ENCODE data around the gene CUEDC1.

CUEDC1 gene

GRCh38 chr17:57945996-57946797, 9.0 kb downstream of the CUEDC1 start:
- Mint-ChIP-seq H3K27me3 (peaks cover 51% of the 10 kb centered on the region), H3K27ac (no peak overlapping the region), H3K4me3 (peak overlapping the region; percentile 44), H3K4me1 (peaks cover 42% of the 10 kb centered on the region), H3K9me3 (no peaks in the 10 kb centered on the region), H3K36me3 (no peaks in the 10 kb centered on the region)
- CTCF ChIA-PET = interaction anchor here (0.7 to 1.0 kb wide), 2 partner anchors 41 to 61 kb away, joined by 3 to 4 read pairs; no protein-coding TSS in a partner anchor
- DNase-seq = no peak

- peaks cover 62% of the 10 kb centered on the region for H3K27me3 Mint-ChIP-seq
- DNase-seq = no peak
- H3K9me3 Mint-ChIP-seq = no peaks in the 10 kb centered on the region
- H3K4me3 Mint-ChIP-seq = no peak overlapping the region
- H3K36me3 Mint-ChIP-seq = no peaks in the 10 kb centered on the region
- CTCF ChIA-PET = no interaction called here
- H3K4me1 Mint-ChIP-seq = peaks cover 35% of the 10 kb centered on the region
- no peak overlapping the region for H3K27ac Mint-ChIP-seq
These were observed 10.3 kb downstream of the CUEDC1 start for GRCh38 chr17:57944908-57945307.

- CTCF ChIA-PET = interaction anchor here (0.6 kb wide), 1 partner anchor 704 kb away, joined by 4 read pairs; no protein-coding TSS in a partner anchor
- peaks cover 73% of the 10 kb centered on the region for H3K27me3 Mint-ChIP-seq
- DNase-seq = no peak
These were observed 11.6 kb downstream of the CUEDC1 start for GRCh38 chr17:57943645-57944044.

GRCh38 chr17:57943140-57943539, 12.1 kb downstream of the CUEDC1 start:
- Mint-ChIP-seq H3K27me3 (peaks cover 69% of the 10 kb centered on the region), H3K27ac (no peak overlapping the region), H3K4me3 (no peak overlapping the region), H3K4me1 (peaks cover 23% of the 10 kb centered on the region), H3K9me3 (no peaks in the 10 kb centered on the region), H3K36me3 (no peaks in the 10 kb centered on the region)
- CTCF ChIA-PET = no interaction called here
- no peak for DNase-seq

More at GRCh38 chr17:57943645-57944044, 11.6 kb downstream of the CUEDC1 start:
- no peaks in the 10 kb centered on the region for H3K36me3 Mint-ChIP-seq
- peaks cover 28% of the 10 kb centered on the region for H3K4me1 Mint-ChIP-seq
- no peak overlapping the region for H3K27ac Mint-ChIP-seq
- H3K4me3 Mint-ChIP-seq = no peak overlapping the region
- no peaks in the 10 kb centered on the region for H3K9me3 Mint-ChIP-seq

GRCh38 chr17:57941384-57942370, 13.5 kb downstream of the CUEDC1 start:
- Mint-ChIP-seq H3K4me1 (peaks cover 14% of the 10 kb centered on the region), H3K27me3 (peaks cover 65% of the 10 kb centered on the region), H3K4me3 (no peak overlapping the region), H3K27ac (no peak overlapping the region), H3K9me3 (no peaks in the 10 kb centered on the region), H3K36me3 (no peaks in the 10 kb centered on the region)
- DNase-seq = no peak
- CTCF ChIA-PET = no interaction called here

- H3K4me1 Mint-ChIP-seq = peaks cover 8% of the 10 kb centered on the region
- peaks cover 61% of the 10 kb centered on the region for H3K27me3 Mint-ChIP-seq
- DNase-seq = no peak
- CTCF ChIA-PET = no interaction called here
- no peaks in the 10 kb centered on the region for H3K9me3 Mint-ChIP-seq
- no peak overlapping the region for H3K4me3 Mint-ChIP-seq
- no peaks in the 10 kb centered on the region for H3K36me3 Mint-ChIP-seq
- H3K27ac Mint-ChIP-seq = no peak overlapping the region
These were observed 14.4 kb downstream of the CUEDC1 start for GRCh38 chr17:57940653-57941329.

GRCh38 chr17:57940231-57940630, 15.0 kb downstream of the CUEDC1 start:
- Mint-ChIP-seq H3K4me1 (peaks cover 8% of the 10 kb centered on the region), H3K27ac (no peak overlapping the region), H3K9me3 (no peaks in the 10 kb centered on the region), H3K4me3 (no peak overlapping the region), H3K27me3 (peaks cover 65% of the 10 kb centered on the region), H3K36me3 (no peaks in the 10 kb centered on the region)
- CTCF ChIA-PET = interaction anchor here (0.9 to 1.1 kb wide), 2 partner anchors 10 to 48 kb away, joined by 3 to 5 read pairs; no protein-coding TSS in a partner anchor
- DNase-seq = no peak

GRCh38 chr17:57939797-57940196, 15.4 kb downstream of the CUEDC1 start:
- CTCF ChIA-PET = interaction anchor here (0.9 to 1.4 kb wide), 3 partner anchors 10 to 49 kb away, joined by 3 to 5 read pairs (median 3); no protein-coding TSS in a partner anchor
- H3K9me3 Mint-ChIP-seq = no peaks in the 10 kb centered on the region
- H3K27ac Mint-ChIP-seq = no peak overlapping the region
- H3K4me3 Mint-ChIP-seq = no peak overlapping the region
- H3K36me3 Mint-ChIP-seq = no peaks in the 10 kb centered on the region
- H3K4me1 Mint-ChIP-seq = peaks cover 8% of the 10 kb centered on the region
- peak; percentile 38 for DNase-seq
- peaks cover 62% of the 10 kb centered on the region for H3K27me3 Mint-ChIP-seq

- CTCF ChIA-PET = interaction anchor here (1.2 to 1.5 kb wide), 2 partner anchors 30 to 173 kb away, joined by 3 read pairs; no protein-coding TSS in a partner anchor
- Mint-ChIP-seq H3K27me3 (peaks cover 58% of the 10 kb centered on the region), H3K36me3 (no peaks in the 10 kb centered on the region), H3K9me3 (no peaks in the 10 kb centered on the region), H3K4me1 (peaks cover 8% of the 10 kb centered on the region), H3K27ac (no peak overlapping the region), H3K4me3 (no peak overlapping the region)
- no peak for DNase-seq
These were observed 17.1 kb downstream of the CUEDC1 start for GRCh38 chr17:57938061-57938502.

- H3K4me3 Mint-ChIP-seq = no peak overlapping the region
- no peaks in the 10 kb centered on the region for H3K36me3 Mint-ChIP-seq
- no peaks in the 10 kb centered on the region for H3K9me3 Mint-ChIP-seq
- no peak overlapping the region for H3K27ac Mint-ChIP-seq
- DNase-seq = no peak
- peaks cover 60% of the 10 kb centered on the region for H3K27me3 Mint-ChIP-seq
- CTCF ChIA-PET = no interaction called here
- H3K4me1 Mint-ChIP-seq = peaks cover 8% of the 10 kb centered on the region
These were observed 17.7 kb downstream of the CUEDC1 start for GRCh38 chr17:57937492-57937891.

- H3K27ac Mint-ChIP-seq = no peak overlapping the region
- no peak for DNase-seq
- CTCF ChIA-PET = no interaction called here
- H3K27me3 Mint-ChIP-seq = peaks cover 65% of the 10 kb centered on the region
- no peaks in the 10 kb centered on the region for H3K36me3 Mint-ChIP-seq
- no peak overlapping the region for H3K4me3 Mint-ChIP-seq
- peaks cover 8% of the 10 kb centered on the region for H3K4me1 Mint-ChIP-seq
- H3K9me3 Mint-ChIP-seq = no peaks in the 10 kb centered on the region
These were observed 19.1 kb downstream of the CUEDC1 start for GRCh38 chr17:57935833-57936807.

GRCh38 chr17:57931488-57932137, 23.6 kb downstream of the CUEDC1 start:
- no peak for DNase-seq
- H3K27ac Mint-ChIP-seq = no peak overlapping the region
- peaks cover 68% of the 10 kb centered on the region for H3K27me3 Mint-ChIP-seq
- no peaks in the 10 kb centered on the region for H3K9me3 Mint-ChIP-seq
- no peaks in the 10 kb centered on the region for H3K36me3 Mint-ChIP-seq
- no peaks in the 10 kb centered on the region for H3K4me1 Mint-ChIP-seq
- H3K4me3 Mint-ChIP-seq = no peak overlapping the region
- CTCF ChIA-PET = interaction anchor here (1.3 kb wide), 1 partner anchor 39 kb away, joined by 3 read pairs; no protein-coding TSS in a partner anchor

Measured in activated naive CD4-positive, alpha-beta T cell treated with anti-CD3 and anti-CD28 coated beads, Interleukin-2, amount 10 ng/mL, durations not matched to agents 7 days and 5 days (primary cell).